Measurements from ENCODE around the gene ZC3H12D.

ZC3H12D gene

GRCh38 chr6:149422581-149422980, 62.2 kb downstream of the ZC3H12D start:
- no peak for TF ChIP-seq Cebpa-rat (IDR thresholded peaks at IDR 0.05)
- Histone ChIP-seq H3K36me3 (no peaks in the 10 kb centered on the region), H3K4me2 (no peak overlapping the region; the same call in 1 of the 2 replicates), H4K20me1 (no peaks in the 10 kb centered on the region), H3K9ac (no peak overlapping the region), H3K27me3 (no peaks in the 10 kb centered on the region), H3K27ac (no peak overlapping the region), H3K4me3 (no peak overlapping the region), H3K4me1 (peaks cover 14% of the 10 kb centered on the region), H3K9me3 (no peaks in the 10 kb centered on the region)

DNA sequence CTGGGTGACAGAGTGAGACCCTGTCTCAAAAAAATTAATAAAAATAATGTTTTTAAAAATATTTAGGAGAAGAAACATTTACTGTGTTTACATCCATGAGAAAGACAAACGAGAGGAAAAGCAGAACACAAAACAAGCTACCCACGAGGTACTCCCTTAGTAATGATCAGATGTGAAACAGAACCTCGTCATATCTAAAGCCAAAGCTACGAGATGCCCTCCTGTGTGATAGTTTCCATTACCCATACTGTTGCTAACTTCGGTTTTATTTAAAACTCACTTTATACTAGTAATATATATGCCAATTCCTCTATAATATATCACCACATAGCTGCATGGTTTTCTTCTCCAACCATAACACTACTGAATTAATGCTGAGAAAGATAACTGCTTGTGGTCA, 63.7 kb downstream of the ZC3H12D start:
- Histone ChIP-seq H3K27me3 (no peaks in the 10 kb centered on the region), H3K4me2 (no peak overlapping the region), H3K4me1 (peaks cover 14% of the 10 kb centered on the region), H3K27ac (no peak overlapping the region), H3K36me3 (no peaks in the 10 kb centered on the region), H4K20me1 (no peaks in the 10 kb centered on the region), H3K9ac (no peak overlapping the region), H3K9me3 (0 out of 2 replicates have a peak, but pooled peaks cover 3% of the 10 kb centered on the region), H3K4me3 (no peak overlapping the region)
- TF ChIP-seq Cebpa-rat (IDR thresholded peaks at IDR 0.05), result no peak

DNA sequence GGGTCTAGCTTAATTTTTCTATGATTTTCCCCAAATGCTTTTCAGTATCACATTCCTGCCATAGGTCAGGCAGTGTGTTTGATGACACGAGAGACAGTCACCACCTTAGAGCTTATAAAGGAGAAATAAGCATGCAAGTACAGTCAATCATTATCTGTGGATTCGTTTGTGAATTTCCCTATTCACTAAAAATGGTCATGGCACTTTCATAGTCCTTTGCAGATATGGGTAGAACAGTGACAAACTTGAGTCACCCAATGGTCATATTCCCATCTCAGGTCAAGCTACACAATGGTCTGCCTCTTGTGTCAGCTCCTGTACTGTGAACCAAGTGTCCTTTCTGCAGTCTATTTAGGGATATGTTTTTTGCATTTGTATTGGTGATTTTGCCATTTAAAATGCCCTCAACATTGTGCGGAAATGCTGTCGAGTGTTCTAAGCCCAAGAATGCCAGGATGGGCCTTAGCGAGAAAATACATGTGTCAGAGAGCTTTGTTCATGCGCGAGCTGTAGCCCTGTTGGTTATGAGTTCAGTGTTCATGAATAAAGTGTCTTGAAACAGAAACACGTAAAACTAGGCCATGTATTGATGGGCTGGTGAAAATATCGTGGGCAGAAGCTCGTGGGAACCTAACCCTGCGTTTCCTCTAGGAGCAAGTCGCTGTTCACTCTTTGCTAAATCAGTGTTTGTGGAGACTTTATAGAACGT, 65.0 kb downstream of the ZC3H12D start:
- no peaks in the 10 kb centered on the region for H3K27me3 ChIP-seq
- H3K4me2 ChIP-seq, result no peak overlapping the region
- no peak overlapping the region for H3K4me3 ChIP-seq
- H3K27ac ChIP-seq, result no peak overlapping the region
- TF ChIP-seq Cebpa-rat (IDR thresholded peaks at IDR 0.05), result no peak
- no peaks in the 10 kb centered on the region for H3K36me3 ChIP-seq
- H3K9me3 ChIP-seq, result peaks cover 11% of the 10 kb centered on the region; the same call in 1 of the 2 replicates
- H3K4me1 ChIP-seq, result peaks cover 14% of the 10 kb centered on the region
- no peak overlapping the region for H3K9ac ChIP-seq
- H4K20me1 ChIP-seq, result no peaks in the 10 kb centered on the region

GRCh38 chr6:149414821-149415220, 70.0 kb downstream of the ZC3H12D start:
- H3K9me3 ChIP-seq, result peaks cover 11% of the 10 kb centered on the region; the same call in 1 of the 2 replicates
- no peak overlapping the region for H3K27ac ChIP-seq
- peaks cover 18% of the 10 kb centered on the region for H3K36me3 ChIP-seq
- no peaks in the 10 kb centered on the region for H3K27me3 ChIP-seq
- H3K4me3 ChIP-seq, result no peak overlapping the region
- no peak for TF ChIP-seq Cebpa-rat (IDR thresholded peaks at IDR 0.05)
- no peaks in the 10 kb centered on the region for H4K20me1 ChIP-seq
- H3K9ac ChIP-seq, result no peak overlapping the region
- no peak overlapping the region for H3K4me2 ChIP-seq
- peaks cover 11% of the 10 kb centered on the region for H3K4me1 ChIP-seq

DNA sequence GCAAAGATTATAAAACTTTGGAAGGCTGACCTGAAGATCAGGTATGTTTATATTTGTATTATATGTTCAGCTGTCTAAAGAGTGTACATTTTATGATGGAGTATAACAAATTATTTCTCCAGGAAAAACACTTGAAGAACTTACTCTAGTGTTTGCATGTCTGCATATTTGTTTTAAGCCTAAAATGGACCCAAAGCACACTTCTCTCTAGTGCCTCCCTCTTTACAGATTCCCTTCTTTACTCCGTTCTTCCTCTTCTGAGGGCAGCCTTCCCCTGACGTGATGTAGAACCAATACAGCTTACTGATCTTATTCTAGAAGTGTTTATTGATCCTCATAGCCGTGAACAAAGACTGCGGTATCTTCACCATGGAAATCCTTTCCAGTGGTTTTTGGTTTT, 70.8 kb downstream of the ZC3H12D start:
- no peaks in the 10 kb centered on the region for H3K27me3 ChIP-seq
- no peak overlapping the region for H3K27ac ChIP-seq
- H3K36me3 ChIP-seq, result peaks cover 26% of the 10 kb centered on the region
- no peak for TF ChIP-seq Cebpa-rat (IDR thresholded peaks at IDR 0.05)
- H4K20me1 ChIP-seq, result no peaks in the 10 kb centered on the region
- H3K9ac ChIP-seq, result no peak overlapping the region
- peaks cover 11% of the 10 kb centered on the region; the same call in 1 of the 2 replicates for H3K9me3 ChIP-seq
- no peak overlapping the region for H3K4me3 ChIP-seq
- peaks cover 11% of the 10 kb centered on the region for H3K4me1 ChIP-seq
- no peak overlapping the region for H3K4me2 ChIP-seq

- TF ChIP-seq Cebpa-rat (IDR thresholded peaks at IDR 0.05), result no peak
These were observed 74.3 kb downstream of the ZC3H12D start for GRCh38 chr6:149410557-149410956.

DNA sequence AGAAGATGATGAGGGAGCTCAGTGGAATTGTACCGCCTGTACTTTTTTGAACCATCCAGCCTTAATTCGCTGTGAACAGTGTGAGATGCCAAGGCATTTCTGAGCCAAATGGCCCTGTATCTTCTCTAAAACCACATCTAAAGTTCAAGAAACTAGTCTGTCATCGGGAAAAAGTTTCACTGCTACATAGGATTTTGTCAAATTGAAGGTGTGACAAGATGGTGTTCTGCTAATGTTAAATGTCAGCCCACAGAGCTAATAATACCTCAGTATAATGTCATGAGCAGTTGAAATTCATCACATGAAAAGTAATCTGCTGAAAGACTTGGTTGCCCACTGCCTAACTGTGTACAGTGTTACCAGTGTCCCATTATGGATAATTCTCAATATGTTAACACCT, 75.2 kb downstream of the ZC3H12D start:
- Histone ChIP-seq H3K4me2 (no peak overlapping the region), H3K27ac (no peak overlapping the region), H3K36me3 (peaks cover 50% of the 10 kb centered on the region), H3K4me3 (no peak overlapping the region), H3K9ac (no peak overlapping the region), H3K27me3 (no peaks in the 10 kb centered on the region), H3K4me1 (peaks cover 11% of the 10 kb centered on the region), H4K20me1 (no peaks in the 10 kb centered on the region), H3K9me3 (no peaks in the 10 kb centered on the region)
- TF ChIP-seq Cebpa-rat (IDR thresholded peaks at IDR 0.05), result no peak

More at GRCh38 chr6:149410557-149410956, 74.3 kb downstream of the ZC3H12D start:
- Histone ChIP-seq H3K27ac (no peak overlapping the region), H4K20me1 (no peaks in the 10 kb centered on the region), H3K9me3 (peaks cover 3% of the 10 kb centered on the region; the same call in 1 of the 2 replicates), H3K36me3 (peaks cover 41% of the 10 kb centered on the region), H3K4me1 (peaks cover 11% of the 10 kb centered on the region), H3K4me3 (no peak overlapping the region), H3K9ac (no peak overlapping the region), H3K27me3 (no peaks in the 10 kb centered on the region), H3K4me2 (no peak overlapping the region)

DNA sequence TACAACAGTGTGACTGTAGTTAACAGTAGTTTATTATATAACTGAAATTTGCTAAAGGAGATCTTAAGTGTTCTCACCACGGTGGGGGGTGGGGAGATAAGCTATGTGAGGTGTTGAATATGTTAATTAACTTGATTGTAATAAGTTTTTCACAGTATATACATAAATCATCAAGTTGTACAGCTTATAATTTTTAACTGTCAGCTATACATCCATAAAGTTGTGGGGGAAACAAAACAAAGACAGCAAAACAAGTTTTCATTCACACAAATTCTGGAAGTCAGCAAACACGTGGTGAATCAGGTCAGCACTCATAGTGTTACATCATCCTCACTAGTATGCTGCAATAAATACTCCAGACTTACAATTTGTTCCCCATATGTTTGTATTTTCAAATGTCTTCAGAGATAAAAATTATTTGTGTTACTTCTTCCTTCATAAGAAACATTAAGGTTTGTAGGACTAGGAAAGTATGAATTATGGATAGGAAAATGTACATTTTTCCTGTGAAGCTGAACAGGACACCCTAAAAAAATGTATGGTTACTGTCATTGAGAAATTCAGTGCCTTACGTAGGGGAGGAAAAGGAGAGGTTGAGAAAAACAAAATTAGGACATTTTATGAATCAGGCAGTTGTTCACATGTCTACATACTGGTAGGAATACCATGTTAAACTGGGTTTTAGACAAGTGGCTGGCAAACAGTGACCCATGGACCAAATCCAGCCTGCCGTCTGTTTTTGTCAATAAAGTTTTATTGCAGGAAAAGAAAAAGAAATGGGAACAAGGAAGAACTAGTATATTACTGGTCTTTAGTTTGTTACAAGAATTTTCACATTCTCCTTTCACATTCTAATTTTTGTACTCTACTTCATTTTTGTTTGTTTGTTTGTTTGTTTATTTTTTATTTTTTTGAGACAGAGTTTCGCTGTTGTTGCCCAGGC, 78.7 kb downstream of the ZC3H12D start:
- H3K36me3 ChIP-seq, result peaks cover 69% of the 10 kb centered on the region
- no peak overlapping the region for H3K4me2 ChIP-seq
- no peaks in the 10 kb centered on the region for H3K4me1 ChIP-seq
- no peaks in the 10 kb centered on the region for H4K20me1 ChIP-seq
- H3K27me3 ChIP-seq, result no peaks in the 10 kb centered on the region
- no peaks in the 10 kb centered on the region for H3K9me3 ChIP-seq
- H3K9ac ChIP-seq, result no peak overlapping the region
- no peak overlapping the region for H3K27ac ChIP-seq
- TF ChIP-seq Cebpa-rat (IDR thresholded peaks at IDR 0.05), result no peak
- H3K4me3 ChIP-seq, result no peak overlapping the region

DNA sequence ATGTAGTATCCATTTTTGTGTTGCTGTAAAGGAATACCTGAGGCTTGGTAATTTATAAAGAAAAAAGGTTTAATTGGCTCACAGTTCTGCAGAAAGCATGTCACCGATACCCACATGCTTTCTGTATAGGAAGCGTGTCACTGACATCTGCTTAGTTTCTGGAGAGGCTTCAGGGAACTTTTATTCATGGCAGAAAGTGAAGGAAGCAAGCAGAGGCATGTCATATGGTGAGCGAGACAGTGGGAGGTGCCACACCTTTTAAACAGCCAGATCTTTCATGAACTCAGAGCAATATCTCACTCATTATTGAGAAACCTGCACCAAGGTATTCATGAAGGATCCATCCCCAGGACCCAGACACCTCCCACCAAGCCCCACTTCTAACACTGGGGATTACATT, 81.3 kb downstream of the ZC3H12D start:
- Histone ChIP-seq H3K9me3 (0 out of 2 replicates have a peak, but pooled peaks cover 5% of the 10 kb centered on the region), H3K27ac (no peak overlapping the region), H3K4me2 (no peak overlapping the region), H4K20me1 (no peaks in the 10 kb centered on the region), H3K27me3 (no peaks in the 10 kb centered on the region), H3K36me3 (peaks cover 72% of the 10 kb centered on the region), H3K4me3 (no peak overlapping the region), H3K9ac (no peak overlapping the region), H3K4me1 (no peaks in the 10 kb centered on the region)
- no peak for TF ChIP-seq Cebpa-rat (IDR thresholded peaks at IDR 0.05)

- H3K27me3 ChIP-seq, result no peaks in the 10 kb centered on the region
- H3K9ac ChIP-seq, result no peak within 1 kb of the TSS
- peaks cover 84% of the 10 kb centered on the region for H3K36me3 ChIP-seq
- no peaks in the 10 kb centered on the region for H3K4me1 ChIP-seq
- H3K27ac ChIP-seq, result no peak within 1 kb of the TSS
- no peak for TF ChIP-seq Cebpa-rat (IDR thresholded peaks at IDR 0.05)
- H3K4me2 ChIP-seq, result no peak within 1 kb of the TSS
- no peak within 1 kb of the TSS for H3K4me3 ChIP-seq
- H3K9me3 ChIP-seq, result peaks cover 5% of the 10 kb centered on the region; the same call in 1 of the 2 replicates
- H4K20me1 ChIP-seq, result no peaks in the 10 kb centered on the region
These were observed 84.8 kb downstream of the ZC3H12D start, which contains the start of gene SUMO4 for GRCh38 chr6:149400050-149400449. Gene SUMO4 (plus strand): TSS chr6:149400262. CDS start chr6:149400392, 130 bp downstream.

Measured in BLaER1 (cell line).